HG03045 (cell line): Measurements from ENCODE around the gene DISP1.
"Not testable (repeated sequence)": the region's sequence is repeated elsewhere in the genome, so short reads cannot be mapped to it uniquely, and the experiment has no call there.

Source experiments
- ATAC-seq: cut with Tn5 transposase; IDR thresholded peaks from one replicate; pipeline ENCODE4 v1.9.1; 2021; ENCODE audit warnings: mild to moderate bottlenecking, moderate library complexity; ENCODE audit not compliant: unreplicated experiment

DISP1 gene

DNA sequence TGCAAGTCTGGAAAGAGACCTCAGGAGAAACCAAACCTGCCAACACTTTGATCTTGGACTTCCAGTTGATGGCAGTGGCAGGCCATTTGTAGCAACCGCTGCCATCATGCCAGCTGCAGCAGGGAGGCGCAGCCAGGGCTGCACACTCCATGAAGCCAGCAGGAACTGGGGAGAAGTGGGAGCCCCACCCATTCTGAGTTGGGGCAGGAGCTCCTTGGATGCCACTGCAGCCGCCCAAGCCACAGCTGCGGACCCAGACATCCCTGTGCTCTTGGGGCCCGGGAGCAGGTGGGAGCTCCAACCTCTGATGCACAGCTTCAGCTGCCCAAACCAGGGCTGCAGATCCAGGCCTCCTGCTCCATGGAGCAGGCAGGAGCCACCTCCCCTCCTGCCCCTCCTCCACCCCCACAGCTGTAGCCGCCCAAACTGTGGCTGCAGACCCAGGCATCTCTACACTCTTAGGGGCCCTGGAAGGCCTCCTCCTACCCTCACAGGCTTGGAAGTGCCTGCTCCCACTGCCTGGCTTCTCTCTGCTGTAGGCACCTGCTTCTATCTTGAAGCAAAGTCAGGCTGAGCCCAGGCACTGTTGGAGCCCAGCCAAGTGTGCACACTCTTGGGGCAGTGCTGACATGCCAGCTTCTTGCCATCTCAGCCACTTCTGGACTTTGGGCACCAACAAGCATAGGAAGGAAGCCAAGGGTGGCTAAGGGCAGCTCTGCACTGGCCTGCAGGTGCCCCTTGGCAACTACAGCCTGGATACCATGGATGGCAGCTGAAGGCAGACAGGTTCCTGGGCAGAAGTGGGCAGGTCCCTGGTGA is 20.0 kb upstream of the DISP1 start:
- no peak for ATAC-seq

DNA sequence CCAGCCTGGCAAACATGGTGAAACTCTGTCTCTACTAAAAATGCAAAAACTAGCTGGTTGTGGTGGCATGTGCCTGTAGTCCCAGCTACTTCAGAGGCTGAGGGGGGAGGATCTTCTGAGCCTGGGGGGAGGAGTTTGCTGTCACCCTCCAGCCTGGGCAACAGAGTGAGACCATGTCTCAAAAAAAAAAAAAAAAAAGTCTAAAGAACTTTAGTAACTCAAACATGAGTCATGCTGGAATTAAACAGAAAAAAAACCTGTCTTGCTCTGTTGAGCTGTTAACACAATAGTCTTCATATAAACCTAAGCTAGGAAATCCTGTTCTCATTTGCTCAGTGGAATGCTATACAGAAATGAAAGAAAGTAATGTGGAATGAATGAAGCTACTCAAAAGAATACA is 16.7 kb upstream of the DISP1 start:
- ATAC-seq, result no peak

DNA sequence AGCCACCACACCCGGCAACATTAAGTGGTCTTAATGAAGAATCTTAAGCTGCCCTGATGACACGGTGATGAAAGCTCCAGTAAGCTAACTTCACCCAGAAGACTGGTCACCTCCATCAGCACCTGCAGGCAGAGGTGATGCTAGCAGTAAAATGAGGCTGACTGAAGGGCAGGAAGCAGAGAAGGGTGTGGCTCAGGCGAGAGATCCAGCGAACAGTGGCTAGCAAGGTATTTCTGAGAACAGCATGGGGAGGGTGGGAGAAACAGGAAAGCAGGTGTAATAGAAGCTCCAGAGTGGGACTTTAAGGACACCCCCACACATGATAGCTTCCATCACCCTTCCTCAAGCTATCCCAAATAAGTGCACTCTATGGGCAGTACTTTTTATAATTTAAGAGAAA is 15.9 kb upstream of the DISP1 start:
- ATAC-seq, result no peak

DNA sequence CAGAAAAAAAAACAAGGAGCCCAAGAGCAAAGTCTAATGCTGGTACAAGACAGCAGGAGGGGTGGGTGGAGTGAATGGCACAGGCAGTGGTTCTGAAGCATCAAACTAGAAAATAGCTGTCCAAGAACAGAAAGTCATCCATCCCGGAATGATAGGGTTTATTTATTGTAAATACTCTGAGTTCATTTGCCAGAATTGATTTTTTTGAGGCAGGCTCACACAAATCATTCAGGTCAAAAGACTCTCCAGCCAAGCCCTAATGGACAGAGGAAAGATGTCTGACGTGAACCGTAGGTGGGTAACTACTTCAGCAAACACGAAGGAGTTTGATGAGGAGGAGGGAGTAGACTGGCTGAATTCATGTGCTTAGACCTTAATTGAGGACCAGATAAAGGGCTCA is 13.8 kb upstream of the DISP1 start:
- ATAC-seq, result no peak

DNA sequence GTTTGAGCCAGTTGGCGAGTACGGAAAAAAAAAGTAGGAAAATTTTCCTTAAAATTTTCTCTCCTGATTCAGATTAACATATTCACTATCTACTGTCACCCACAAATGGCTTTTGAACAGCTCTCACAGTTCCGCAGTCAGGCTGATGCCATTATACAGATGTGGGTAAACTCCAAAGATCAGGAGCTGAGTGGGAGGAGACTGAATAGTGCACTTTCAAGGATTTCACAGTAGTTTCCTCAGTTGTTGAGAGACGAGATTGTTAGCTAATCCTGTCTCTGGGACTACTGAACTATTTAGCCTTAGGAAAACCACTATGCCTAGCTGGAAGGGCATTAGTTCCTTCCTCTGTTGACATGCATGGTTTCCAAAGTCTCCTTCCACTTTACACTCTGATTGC is 3.2 kb upstream of the DISP1 start:
- no peak for ATAC-seq

DNA sequence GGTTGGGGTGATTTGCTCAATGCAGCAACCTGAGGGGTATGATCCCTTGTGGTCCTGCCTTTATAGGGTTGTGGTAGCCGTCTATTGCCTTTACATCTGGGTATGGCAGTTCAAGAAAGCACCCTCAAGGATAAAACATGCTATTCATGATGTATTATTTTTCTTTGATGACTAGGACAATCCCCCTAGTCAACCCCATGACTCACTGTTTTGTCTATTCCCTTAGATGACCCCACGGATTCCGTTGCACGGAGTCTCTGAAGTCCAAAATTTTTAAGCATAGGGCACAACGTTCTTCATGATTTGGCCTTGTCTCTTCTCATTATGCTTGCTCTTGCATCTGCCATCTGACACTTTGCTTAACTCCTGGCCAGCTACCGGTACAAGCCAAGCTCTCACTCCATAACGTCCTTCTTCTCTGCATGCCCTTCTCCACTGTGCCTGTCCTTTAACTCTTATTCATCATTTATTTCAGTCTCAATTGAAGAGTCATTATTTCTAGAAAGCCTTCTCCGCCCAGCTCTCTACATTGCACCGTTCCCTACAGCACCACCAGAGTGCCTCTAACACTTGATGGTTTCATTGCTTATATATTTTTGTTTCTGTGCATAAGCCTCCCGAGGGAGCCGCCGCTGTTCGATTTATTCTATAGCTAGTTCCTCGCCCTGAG is 838 bp upstream of the DISP1 start:
- no peak for ATAC-seq

DNA sequence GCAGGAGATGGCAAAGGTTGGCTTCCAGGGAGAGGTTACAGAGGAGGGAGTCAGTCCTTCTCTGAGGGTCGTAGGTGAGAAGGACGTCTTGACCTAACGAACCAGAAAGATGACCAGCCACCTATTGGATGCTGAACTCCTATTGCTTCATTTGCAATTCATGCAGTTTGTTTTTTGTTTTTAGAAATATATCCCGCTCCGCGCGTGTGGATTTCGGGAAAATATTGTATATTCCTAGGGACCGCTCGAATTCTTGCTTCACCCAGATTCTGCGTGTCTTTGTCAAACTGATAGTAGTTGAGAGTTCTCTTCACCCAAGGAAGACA is 564 bp downstream of the DISP1 start:
- ATAC-seq, result no peak

DNA sequence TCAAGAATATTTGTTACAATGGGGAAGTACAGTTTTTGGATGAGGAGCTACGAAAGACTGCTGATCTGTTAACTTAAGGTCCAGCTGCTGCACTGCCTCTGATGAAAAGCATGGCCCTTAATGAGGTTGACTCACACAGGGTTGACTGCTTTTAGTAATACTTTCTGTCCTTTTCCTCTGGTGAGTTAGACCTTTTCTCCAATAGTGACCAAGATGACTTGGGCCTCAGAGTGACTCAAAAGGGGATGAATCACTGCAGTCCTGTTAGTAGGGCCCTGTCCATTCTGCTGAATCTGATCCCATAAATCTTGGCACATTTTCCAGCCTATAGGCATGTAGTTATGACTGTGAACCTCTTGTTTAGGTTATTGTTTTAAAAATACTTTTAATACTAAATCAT is 2.7 kb downstream of the DISP1 start:
- ATAC-seq, result no peak

DNA sequence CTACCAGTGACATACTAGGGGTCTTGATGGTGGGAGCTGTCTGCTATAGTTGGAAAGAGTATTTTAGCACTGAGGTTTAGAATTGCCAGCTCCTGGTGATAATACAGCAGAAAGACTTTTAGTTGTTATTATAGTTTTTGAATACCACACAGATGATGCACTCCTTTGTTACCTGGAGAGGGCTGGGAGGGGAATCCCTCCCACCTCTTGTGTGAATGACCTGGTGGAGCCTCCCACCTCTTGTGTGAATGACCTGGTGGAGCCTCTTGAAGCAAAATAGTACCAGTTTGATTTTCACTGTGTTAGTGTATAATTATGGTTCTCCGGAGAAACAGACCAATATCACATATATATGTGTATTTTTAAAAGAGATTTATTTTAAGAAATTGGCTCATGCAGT is 3.3 kb downstream of the DISP1 start:
- no peak for ATAC-seq

DNA sequence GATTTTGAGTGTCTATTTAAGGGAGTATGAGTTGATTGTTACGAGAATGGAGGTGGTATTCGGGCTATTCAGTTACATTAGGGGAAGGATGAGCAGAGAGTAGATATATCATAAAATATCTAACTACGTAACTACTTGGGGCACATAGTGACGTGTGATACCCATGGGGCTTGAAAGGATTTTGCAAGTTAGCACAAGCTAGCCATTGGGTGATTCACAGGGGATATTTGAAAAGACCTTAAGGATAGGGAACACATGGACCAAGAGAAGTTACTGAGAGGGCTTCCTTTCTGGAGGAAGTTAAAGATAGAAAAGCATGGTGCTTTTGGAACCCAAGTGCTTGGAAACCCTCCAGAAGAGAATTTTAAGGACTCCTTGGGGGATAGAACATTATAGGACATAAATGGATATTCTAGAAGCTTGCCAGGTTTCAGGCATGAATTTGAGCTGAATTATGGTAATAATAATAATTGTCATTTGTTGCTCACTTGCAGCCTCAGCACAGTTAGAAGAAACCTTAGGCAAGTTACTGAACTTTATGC is 5.4 kb downstream of the DISP1 start:
- ATAC-seq, result no peak

DNA sequence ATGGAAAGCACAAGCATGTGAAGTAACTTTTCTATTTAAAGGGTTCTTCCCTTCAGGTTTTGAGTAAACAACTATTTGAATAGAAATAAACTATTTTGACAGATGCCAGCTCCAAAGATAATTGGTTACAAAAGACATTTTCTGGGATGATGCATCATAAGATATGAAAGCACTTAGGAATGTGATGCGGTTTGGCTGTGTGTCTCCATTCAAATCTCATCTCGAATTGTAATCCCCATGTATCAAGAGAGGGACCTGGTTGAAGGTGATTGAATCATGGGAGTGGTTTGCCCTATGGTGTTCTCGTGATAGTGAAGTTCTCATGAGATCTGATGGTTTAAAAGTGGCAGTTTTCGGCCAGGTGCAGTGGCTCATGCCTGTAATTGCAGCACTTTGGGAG is 6.4 kb downstream of the DISP1 start:
- no peak for ATAC-seq

DNA sequence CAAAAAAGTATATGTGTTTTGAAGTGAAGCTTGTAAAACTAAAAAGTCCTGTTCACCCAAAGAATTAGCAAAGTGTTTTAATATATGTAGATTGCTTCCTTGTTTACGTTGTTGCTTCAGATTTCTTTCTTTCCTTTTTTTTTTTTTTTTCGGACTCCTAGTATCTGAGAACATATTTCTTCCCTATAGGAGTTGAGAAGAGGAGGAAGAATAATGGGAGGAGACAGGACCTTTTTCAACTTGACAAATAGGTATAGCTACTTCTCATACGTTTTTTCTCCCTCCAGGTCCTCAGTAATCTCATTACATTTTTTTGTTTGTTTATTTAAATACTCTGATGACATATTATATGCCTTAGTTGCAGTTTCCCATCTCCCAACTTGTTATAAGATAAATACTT is 8.9 kb downstream of the DISP1 start:
- ATAC-seq, result no peak

DNA sequence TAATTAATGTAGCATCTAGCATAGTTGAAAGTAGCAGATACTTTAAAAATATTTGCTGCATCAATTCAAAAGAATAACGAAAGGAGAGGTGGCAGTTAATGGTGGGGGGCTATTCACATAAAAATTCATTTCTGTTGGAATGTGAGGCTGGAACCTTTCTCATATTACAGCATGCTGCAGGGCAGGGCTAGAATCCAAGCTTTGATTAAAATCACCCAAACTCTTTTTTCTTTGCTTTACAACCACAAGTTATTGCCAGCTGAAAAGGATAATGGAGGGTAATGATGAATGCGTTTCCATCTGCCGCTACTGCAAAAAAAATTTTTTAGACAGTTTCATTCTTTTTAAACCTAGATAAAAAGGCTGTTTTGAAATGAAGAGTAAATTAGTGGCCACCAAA is 9.8 kb downstream of the DISP1 start:
- no peak for ATAC-seq

DNA sequence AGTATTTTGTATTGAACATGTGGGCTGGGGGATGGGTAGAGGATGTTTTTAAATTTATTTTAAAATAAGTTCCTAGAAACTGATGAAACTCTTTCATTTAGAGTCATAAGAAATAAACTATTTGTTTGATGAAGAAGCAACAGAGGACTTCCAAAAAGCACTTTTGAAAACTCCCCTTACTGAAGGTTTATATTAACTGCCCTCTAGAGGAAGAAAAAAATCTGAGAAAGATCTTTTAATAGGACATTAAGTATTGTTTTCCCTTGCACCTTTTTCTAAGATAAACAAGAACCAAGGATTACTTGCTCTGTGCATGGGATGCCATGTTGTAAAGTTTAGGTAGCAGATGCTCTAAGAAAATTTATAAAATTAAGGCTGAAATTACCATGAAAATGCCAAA is 14.1 kb downstream of the DISP1 start:
- ATAC-seq, result no peak

DNA sequence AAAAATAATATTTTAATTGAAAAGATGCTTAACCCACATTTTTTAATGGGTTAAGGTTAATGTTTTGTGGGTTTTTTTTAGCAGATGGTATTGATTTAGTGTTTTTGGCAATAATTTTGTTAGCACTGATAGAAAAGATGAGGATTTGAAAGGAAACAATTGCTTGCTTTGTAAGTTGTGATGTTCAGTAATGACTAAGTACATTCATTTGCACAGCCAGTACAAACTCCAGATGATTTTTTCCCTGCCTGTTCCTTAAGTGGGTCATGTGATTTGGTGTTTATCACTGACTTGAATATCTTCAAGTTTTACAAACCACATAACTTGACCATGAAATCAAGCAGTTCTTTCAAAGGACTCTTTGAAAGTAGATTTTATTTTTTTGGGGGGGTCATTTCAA is 15.0 kb downstream of the DISP1 start:
- ATAC-seq, result no peak

DNA sequence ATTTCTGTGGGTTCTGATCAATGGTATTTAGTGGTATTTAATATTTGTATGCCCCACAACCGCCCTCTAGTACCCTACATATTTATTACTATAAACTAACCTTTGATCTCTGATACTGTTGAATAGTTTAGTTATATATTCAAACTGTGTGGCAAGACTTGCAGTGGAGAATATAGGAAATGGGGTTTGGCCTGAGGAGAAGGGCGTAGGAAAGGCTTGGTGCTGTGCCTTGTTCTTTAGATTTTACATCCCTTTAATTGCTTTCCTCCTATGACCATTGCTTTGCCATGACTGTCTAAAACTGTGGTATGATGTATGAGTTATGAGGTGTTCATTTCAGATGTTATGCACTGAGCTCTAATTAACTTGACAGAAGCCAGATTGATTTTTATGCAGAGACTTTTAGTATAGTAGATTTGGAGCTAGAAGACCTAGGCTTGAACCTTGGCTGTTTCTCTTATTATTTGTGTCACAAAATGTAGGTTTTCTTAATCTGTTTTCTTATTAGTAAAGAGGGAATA is 18.6 kb downstream of the DISP1 start:
- ATAC-seq, result no peak

DNA sequence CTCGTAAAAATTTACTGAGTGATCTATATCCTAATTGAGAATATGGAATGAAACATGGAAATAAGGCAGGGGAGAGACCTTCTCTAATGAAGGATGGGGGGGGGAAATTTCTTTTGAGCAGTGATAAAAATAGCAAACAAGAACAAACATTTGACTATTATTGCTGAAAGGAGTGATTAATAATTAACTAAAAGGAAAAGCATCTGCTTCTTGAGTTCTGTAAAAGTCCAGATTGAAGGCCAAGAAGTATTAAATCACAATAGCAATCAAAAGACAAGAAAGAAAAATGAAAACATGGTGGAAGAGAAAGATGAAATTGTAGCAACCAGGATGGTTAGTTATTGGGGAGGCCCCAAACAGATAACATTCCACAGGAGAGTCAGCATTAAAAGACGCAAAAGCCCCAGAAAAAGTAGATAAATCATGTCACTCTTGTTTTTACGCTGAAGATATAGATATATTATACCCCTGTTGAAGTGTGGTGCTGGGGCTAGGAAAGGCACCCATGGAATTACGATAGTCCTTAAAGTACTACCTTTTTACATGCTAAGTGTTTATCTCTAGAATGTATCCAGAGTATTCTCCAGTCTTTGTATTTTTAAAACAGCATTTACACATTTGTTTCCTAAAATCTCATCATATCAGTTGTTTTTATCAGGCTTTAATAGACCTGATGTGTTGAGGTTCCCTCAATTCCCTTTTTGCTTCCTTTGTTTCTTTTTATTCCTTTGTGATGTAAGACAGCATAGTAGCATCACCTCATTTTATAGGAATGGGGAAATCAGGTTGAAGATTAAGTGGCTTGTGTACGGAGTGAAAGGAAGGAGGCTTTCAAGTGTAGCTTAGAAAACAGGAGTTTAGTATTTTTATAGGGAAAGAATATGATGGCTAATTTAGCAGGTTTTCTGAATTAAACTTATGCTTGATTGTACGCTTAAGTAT is 28.9 kb downstream of the DISP1 start:
- ATAC-seq, result no peak

DNA sequence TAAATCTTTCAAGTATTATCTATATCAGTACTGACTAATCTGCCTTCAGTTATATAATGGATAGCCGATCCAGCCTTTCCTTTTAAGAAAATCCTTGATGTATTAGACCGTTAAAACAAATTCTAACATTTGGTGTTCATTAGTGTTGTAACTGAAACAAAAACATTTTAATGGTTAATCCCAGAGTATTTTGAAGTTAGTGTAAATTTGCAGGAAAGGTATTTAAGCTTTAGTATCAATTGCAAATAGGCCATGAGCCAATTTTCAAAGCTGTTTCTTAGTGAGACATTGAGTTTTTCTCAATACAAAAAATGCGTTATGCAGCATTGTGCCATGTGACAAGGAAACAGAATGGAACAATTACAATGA is 29.6 kb downstream of the DISP1 start:
- ATAC-seq, result no peak

DNA sequence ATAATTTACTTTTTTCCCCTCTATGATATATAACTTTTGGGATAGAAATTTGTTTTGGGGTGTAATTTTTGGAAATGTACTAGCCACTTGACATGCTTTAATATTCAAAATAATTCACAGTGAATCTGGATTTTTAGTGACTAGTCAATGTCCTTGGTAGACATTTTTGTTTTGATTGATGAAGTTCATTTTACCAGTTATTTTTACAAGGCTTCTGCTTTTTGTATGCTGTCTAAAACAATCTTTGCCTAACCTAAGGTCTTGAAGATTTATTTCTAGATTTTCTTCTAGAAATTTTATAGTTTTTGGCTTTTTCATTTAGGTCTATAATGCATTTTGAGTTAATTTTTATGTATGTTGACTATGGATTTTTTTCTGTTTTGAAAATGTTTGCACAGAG is 30.9 kb downstream of the DISP1 start:
- no peak for ATAC-seq

DNA sequence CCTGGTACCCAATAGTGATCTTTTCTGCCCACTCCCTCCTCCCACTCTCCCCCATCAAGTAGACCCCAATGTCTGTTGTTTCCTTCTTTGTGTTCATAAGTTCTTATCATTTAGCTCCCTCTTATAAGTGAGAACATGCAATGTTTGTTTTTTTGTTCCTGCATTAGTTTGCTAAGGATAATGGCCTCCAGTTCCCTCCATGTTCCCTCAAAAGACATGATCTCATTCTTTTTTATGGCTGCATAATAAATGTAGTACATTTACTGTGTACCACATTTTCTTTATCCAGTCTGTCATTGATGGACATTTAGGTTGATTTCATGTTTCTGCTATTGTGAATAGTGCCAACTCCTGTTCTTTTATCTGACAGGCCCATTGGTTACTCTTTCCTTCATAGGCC is 35.7 kb downstream of the DISP1 start:
- not testable (repeated sequence) for ATAC-seq

DNA sequence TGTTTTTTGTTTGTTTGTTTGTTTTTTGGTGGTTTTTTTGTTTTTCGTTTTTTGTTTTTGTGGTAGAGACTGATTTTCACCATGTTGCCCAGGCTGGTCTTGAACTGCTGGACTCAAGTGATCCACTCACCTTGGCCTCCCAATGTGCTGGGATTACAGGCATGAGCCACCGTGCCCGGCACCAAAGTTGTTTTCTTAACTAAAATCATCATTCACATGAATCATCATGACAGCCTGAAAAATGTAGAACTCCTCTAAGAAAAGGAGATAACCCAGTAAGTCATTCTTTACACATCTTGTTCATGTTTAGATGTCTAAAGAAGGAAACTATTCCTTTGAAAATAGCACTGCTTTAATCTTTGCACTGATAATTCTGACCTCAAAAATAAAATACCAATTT is 37.5 kb downstream of the DISP1 start:
- no peak for ATAC-seq
